Testis (tissue), 3 donors: ENCODE measurements around the gene CITED2. TPM values are rescaled to one million over a fixed set of nuclear protein-coding genes. Genes with fewer than 3 reads are reported as not detected.

Source experiments
- DNase-seq: peaks from one replicate; pipeline ENCODE4 v3.0.0-alpha.2; 2019
- H3K27ac ChIP-seq, 2 donors: fragments of 200-600 bp; sonication (generic); one replicate each; pipeline ENCODE4 v1.5.1; 2019
- H3K27me3 ChIP-seq: fragments of 200-600 bp; sonication (generic); one replicate; pipeline ENCODE4 v1.5.1; 2019
- H3K36me3 ChIP-seq: fragments of 200-600 bp; sonication (generic); one replicate; pipeline ENCODE4 v1.5.1; 2017; ENCODE audit warnings: low read depth; ENCODE audit errors: missing control alignments
- H3K4me1 ChIP-seq: fragments of 200-600 bp; sonication (generic); one replicate; pipeline ENCODE4 v1.5.1; 2019
- H3K4me3 ChIP-seq, 2 donors: fragments of 200-600 bp; sonication (generic); one replicate each; pipeline ENCODE4 v1.5.1; 2017 to 2019
- H3K9me3 ChIP-seq: fragments of 200-600 bp; sonication (generic); one replicate; pipeline ENCODE4 v1.5.1; 2017
- CTCF ChIP-seq, 3 experiments: fragments of 450-650 bp in 2 of 3; fragments of 200-600 bp in 1 of 3; sonication (generic) in 1 of 3; IDR thresholded peaks; one replicate each; pipeline ENCODE4 v1.5.1; 2016 to 2019; ENCODE audit warnings: antibody characterized with exemption in 3 of 3, mild to moderate bottlenecking in 2 of 3, moderate library complexity in 1 of 3
- POLR2A ChIP-seq: fragments of 450-650 bp; IDR thresholded peaks from one replicate; pipeline ENCODE4 v1.6.1; 2017; ENCODE audit warnings: antibody characterized with exemption, mild to moderate bottlenecking, moderate library complexity
- WGBS, 2 donors: methylation state at CpG; one replicate each; pipeline ENCODE4 v1.1.5; 2018; 5-methylcytosine and 5-hydroxymethylcytosine counted together
- intact Hi-C: fragments of 100-400 bp; cut with DNase I; formaldehyde crosslinking; loops from one replicate; pipeline ENCODE4 v1.15.1; 2023; ENCODE audit warnings: low total_unique reads
- polyA plus RNA-seq: library from polyadenylated mRNA; stranded (reverse); fragments of 350-450 nt; fragmentation: Illumina TruSeq; extraction: RNeasy Lipid Tissue Mini Kit (QIAGEN cat#74804); gene quantifications from one replicate; pipeline ENCODE4 v1.2.3, GENCODE V29; 2014; ENCODE audit warnings: low read depth, low replicate concordance; ENCODE audit not compliant: insufficient read depth
- total RNA-seq, 2 donors: library from RNA; depleted of rRNA; stranded (reverse); fragments of >200 nt; gene quantifications; one replicate each; pipeline ENCODE4 v1.2.3, GENCODE V29; 2016

CITED2 gene
- total and polyA plus RNA-seq, 3 donors from 2014 or later, result 65.2 to 115 (median 70.2) TPM

DNA sequence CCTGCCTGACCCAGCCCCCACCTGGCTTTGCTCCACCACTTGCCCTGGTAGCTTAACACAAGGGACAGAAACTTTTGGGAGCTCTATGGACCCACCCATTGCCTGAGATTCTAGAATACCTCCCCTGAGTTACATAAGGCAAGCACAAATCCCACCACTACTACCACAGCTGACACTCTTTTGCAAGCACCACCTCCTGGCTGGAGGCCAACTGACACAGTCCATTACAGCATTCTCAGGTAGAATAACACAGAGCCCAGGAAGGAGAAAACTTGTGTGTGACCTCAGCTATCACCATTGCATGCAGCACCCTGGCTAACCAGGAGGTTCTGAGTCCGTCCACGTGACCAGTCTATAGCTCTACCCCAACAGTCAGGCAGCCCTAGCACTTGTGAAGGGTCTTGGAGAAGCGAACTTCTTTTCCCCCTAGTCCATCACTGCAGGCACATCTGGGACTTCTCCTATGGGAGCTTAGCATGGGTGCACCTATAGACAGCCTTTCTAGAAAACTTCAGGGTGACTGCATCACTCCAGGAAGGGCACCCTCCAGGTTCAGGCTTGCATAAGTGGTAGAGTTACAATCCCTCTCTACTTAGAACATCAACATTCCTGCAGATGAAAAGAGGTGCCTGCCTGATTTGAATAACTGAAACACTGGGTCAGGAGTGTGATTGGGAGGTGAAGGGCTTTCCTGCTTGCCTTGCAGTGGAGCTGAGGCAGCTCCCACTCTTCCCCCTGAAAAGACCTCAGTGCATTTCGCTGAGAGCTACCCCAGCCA lies 30.1 kb downstream of the CITED2 start:
- intact Hi-C loops, result no loop called here
- Histone ChIP-seq H3K27me3 (no peaks in the 10 kb centered on the region), H3K36me3 (no peaks in the 10 kb centered on the region), H3K4me3 (no peak overlapping the region), H3K4me1 (no peaks in the 10 kb centered on the region), H3K9me3 (no peaks in the 10 kb centered on the region), H3K27ac (no peak overlapping the region)
- no peak for DNase-seq
- TF ChIP-seq CTCF (IDR thresholded peaks at IDR 0.05) (no peak), POLR2A (no peak)
- WGBS, 2 donors, result 92 to 96% methylated on average over 4 of the region's 4 CpGs

DNA sequence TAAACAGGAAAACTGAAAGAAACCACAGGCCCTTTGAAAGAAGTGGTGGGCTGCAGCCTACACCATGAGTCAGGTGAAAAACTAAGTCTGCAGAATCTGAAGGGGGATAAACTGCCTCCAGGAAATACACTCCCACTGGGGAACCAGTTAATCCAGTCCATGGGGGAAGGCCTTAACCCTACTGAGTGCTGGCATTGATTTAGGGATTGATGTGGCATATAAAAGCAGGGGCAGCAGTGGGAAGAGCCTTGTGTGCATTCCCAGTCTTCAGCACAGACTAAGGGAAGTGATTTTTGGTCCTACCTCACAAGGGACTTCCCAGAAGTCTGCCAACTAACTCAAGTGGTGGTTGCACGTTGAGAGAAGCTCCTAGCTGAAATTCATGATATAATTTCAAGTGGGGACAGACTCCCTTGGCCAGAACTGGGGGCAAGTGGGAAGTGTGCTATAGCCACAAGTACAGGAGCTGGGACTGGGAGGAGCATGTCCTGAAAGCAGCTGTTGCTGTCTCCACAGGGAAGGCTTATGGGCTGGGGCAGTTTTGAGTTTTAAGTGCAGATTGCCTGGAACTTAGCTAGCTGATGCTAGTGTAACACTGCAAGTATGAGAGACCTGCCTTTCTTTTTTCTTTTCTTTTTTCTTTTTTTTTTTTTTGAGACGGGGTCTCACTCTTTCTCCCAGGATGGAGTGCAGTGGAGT lies 31.2 kb downstream of the CITED2 start:
- H3K4me1 ChIP-seq, result no peaks in the 10 kb centered on the region
- no peaks in the 10 kb centered on the region for H3K27me3 ChIP-seq
- H3K36me3 ChIP-seq, result no peaks in the 10 kb centered on the region
- 73 to 79% methylated on average over 2 of the region's 2 CpGs for WGBS, 2 donors
- no peaks in the 10 kb centered on the region for H3K9me3 ChIP-seq
- TF ChIP-seq POLR2A, result no peak
- H3K4me3 ChIP-seq, result no peak overlapping the region
- DNase-seq, result no peak
- no peak overlapping the region for H3K27ac ChIP-seq
- intact Hi-C loops, result no loop called here

DNA sequence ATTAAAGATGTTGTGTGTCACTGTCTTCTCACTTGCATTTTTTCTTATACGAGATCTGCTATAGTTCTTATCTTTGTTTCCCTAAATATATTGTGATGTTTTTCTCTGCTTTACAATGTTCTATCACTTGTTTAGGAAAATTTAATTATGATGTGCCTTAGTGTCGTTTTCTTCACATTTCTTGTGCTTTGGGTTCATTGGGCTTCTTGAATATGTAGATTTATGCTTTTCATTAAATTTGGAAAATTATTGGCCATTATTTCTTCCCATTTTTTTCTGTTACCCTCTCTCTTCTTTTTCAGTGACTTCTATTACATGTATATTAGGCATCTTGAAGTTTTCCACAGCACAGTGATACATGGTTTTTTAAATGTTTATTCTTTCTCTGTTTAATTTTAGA lies 33.4 kb downstream of the CITED2 start:
- WGBS, 2 donors, result 96 to 98% methylated on average over 2 of the region's 2 CpGs
- intact Hi-C loops, result no loop called here
- Histone ChIP-seq H3K27me3 (no peaks in the 10 kb centered on the region), H3K4me1 (no peaks in the 10 kb centered on the region), H3K9me3 (no peaks in the 10 kb centered on the region), H3K27ac (no peak overlapping the region), H3K4me3 (no peak overlapping the region), H3K36me3 (no peaks in the 10 kb centered on the region)
- TF ChIP-seq CTCF (IDR thresholded peaks at IDR 0.05) (no peak), POLR2A (no peak)
- DNase-seq, result no peak

- no peak for DNase-seq
These were observed 35.7 kb downstream of the CITED2 start for GRCh38 chr6:139338795-139339194.

More at GRCh38 chr6:139338795-139339194, 35.7 kb downstream of the CITED2 start:
- Histone ChIP-seq H3K9me3 (no peaks in the 10 kb centered on the region), H3K4me1 (no peaks in the 10 kb centered on the region), H3K4me3 (no peak overlapping the region), H3K36me3 (no peaks in the 10 kb centered on the region), H3K27ac (no peak overlapping the region), H3K27me3 (no peaks in the 10 kb centered on the region)
- intact Hi-C loops, result no loop called here
- 68 to 70% methylated on average over 9 of the region's 9 CpGs for WGBS, 2 donors
- TF ChIP-seq CTCF (IDR thresholded peaks at IDR 0.05), result no peak
